Panc1 (cell line): Measurements from ENCODE around the gene CCNK.

Source experiments
- CTCF ChIP-seq: fragments of 450-650 bp; IDR thresholded peaks from 2 replicates; pipeline ENCODE4 v1.5.1; 2017; ENCODE audit warnings: mild to moderate bottlenecking
- SIN3A ChIP-seq: IDR thresholded peaks from 2 replicates; pipeline ENCODE4 v1.6.1; 2012; ENCODE audit warnings: low read depth, mild to moderate bottlenecking, low read length, moderate library complexity, borderline replicate concordance; ENCODE audit not compliant: insufficient read depth

GRCh38 chr14:99471731-99472130, 9.5 kb upstream of the CCNK start:
- TF ChIP-seq SIN3A (no peak), CTCF (no peak)
